Endometrium (tissue), 2 donors: ENCODE data around the gene DCDC1.

Experiments
- FAIRE-seq: peaks from 2 replicates; lab custom pipeline; 2012; peaks lifted over from hg19 to GRCh38; lab: Jason Lieb, UNC
- donor health status: control.
- donor health status: control.

The DCDC1 gene

GRCh38 chr11:30914143-30914762 lies 455.3 kb downstream of the DCDC1 start:
- no peak for FAIRE-seq

- no peak for FAIRE-seq
These were observed 458.3 kb downstream of the DCDC1 start for GRCh38 chr11:30911247-30911646.

GRCh38 chr11:30908857-30909256 lies 460.7 kb downstream of the DCDC1 start:
- no peak for FAIRE-seq

GRCh38 chr11:30908272-30908671 lies 461.3 kb downstream of the DCDC1 start:
- FAIRE-seq, result no peak

- no peak for FAIRE-seq
These were observed 466.6 kb downstream of the DCDC1 start for GRCh38 chr11:30902929-30903328.

- no peak for FAIRE-seq
These were observed 474.5 kb downstream of the DCDC1 start for GRCh38 chr11:30895046-30895445.

GRCh38 chr11:30893318-30893717 lies 476.2 kb downstream of the DCDC1 start:
- no peak for FAIRE-seq

DNA sequence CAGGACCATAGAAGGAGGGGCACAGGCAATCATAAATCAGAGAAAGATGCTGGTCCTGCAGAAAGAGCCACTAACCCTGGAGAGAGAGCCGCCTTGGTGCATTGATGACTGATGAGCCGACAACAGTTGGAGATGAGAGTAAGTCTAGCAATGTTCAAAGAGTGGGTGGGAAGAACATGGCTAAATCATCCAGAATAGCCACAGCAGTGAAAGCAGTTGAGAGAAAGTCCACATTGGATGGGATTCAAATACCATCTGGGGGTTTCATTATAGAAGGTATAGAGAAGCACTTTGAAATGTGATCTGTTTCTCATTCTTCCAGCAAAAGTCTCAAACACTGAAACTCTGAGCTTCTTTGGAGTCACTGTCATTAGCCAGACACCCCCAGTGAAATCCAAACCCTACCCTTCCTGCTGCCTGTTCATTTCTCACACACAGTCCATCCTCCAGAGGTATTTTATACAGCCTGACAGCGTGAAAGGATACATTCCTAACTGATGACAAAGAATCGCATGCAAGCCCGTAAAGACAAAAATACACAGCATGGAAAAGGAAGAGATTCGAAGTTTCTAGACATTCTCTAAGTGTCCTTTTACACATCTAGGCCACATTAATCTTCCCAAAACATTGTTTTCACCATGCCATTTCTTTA lies 480.3 kb downstream of the DCDC1 start:
- FAIRE-seq, result no peak

- no peak for FAIRE-seq
These were observed 490.1 kb downstream of the DCDC1 start for GRCh38 chr11:30879322-30880005.

GRCh38 chr11:30878400-30878799 lies 491.1 kb downstream of the DCDC1 start:
- no peak for FAIRE-seq

DNA sequence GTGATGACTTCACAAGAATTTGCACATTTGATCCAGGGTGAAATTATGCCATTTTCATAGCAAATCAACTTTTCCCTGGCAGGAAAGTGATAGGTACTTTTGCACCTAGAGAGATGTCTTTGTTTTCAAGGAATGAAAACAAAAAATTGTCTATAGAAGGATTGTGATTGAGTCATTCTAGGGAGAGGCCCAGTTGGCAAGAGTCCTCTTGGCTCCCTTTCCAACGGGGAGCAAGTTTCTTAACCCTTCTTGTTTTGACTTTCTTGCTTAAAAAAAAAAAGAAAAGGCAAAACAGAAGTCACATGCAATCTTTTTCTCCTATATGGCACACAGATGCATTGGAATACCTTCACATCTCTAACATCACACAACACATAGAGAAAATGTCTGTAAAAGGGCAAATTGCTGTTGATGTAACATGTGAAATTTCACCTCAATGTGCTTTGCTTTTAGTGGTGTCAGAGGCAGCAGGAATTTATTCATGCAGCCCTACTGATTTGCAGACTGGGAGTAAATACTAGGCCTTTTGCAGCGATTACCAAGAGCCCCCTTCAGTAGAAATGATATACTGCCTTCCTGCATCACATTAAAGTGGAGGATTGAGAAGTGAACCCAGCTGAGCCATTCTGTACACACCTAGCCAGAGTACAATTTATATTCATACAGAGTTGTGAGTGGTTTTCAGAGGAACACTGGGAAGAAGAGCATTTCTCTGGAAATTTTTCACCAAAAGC lies 492.7 kb downstream of the DCDC1 start:
- FAIRE-seq, result no peak

GRCh38 chr11:30876228-30876627 lies 493.3 kb downstream of the DCDC1 start:
- no peak for FAIRE-seq

DNA sequence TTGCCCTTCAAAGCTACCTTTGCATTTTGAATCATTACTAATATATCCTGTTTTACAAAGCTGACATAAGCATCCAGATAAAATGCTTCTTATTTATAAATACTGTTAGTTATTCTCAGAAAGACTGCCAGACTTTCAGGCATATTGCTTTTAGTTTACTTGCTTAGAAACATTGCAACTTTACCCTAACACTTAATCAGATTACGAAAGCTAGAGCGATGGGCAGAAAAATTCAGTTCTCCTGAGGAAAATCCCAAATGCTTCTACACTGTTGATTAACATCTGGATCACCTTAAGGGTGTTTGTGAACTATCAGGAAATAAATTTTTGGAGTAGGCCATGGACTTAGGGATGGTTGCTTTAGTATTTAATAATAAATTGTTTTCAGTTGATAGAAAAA lies 493.7 kb downstream of the DCDC1 start:
- no peak for FAIRE-seq

- no peak for FAIRE-seq
These were observed 495.5 kb downstream of the DCDC1 start for GRCh38 chr11:30873924-30874610.

- no peak for FAIRE-seq
These were observed 500.9 kb downstream of the DCDC1 start for GRCh38 chr11:30868626-30869081.

DNA sequence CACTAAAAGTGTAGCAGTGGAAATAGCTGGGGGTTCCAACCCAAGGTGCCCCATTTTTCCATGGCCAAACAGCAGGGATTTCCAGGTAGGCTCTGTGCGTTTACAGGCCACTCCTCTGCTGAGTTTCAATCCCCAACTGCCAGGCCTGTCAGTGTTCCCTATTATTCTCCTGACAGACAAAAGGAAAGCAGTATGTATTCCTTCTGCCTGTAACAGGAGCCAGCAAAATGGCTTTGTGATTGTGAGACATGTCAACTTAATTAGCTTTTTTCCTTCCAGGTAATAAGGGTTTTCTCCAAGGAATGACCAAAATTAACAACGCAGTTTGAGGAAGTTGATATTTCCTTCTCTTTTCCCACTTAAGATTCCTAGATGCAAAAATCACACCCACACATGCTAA lies 506.3 kb downstream of the DCDC1 start:
- FAIRE-seq, result no peak

DNA sequence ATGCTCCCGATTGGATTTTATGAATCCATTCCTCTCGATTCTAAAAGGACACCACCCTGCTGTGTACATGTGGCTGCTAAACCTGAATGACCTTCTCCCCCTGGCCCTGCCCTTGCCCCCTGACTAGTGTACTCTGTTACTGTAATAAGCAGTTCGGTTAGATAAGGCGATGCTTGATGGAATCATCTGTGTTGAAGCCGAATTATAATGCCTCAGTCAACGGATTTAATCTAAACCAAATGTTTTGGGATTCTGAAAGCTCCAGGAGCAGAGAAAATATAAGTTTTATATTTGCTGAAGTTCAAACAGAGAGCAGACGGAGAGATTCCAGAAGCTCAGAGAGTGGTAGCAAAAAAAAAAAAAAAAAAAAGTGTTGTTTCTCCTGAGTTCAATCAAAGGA lies 508.0 kb downstream of the DCDC1 start:
- FAIRE-seq, result no peak

- FAIRE-seq, result no peak
These were observed 508.5 kb downstream of the DCDC1 start for GRCh38 chr11:30861064-30861463.

- no peak for FAIRE-seq
These were observed 509.4 kb downstream of the DCDC1 start for GRCh38 chr11:30860146-30860545.

DNA sequence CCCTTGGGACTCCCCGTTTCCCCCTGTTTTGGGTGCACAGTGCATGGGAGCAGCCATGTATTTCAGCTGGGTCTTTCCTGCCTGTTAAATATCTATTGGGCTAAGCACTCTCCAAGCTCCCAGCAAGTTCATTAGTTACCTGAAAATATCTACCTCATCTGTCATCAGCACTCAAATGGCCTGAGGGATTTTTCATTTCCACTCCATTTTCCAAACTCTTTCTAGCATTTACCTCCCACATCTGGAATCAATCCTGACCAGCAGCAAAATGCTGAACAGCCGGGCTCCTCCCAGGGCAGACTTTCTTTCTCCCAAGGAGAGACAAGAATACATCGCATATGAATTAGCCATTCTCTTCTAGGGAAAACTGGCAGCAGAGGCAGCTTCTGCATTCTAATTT lies 509.9 kb downstream of the DCDC1 start:
- peak; percentile 70 for FAIRE-seq

GRCh38 chr11:30855383-30856006 lies 514.0 kb downstream of the DCDC1 start:
- FAIRE-seq, result peak; percentile 87

DNA sequence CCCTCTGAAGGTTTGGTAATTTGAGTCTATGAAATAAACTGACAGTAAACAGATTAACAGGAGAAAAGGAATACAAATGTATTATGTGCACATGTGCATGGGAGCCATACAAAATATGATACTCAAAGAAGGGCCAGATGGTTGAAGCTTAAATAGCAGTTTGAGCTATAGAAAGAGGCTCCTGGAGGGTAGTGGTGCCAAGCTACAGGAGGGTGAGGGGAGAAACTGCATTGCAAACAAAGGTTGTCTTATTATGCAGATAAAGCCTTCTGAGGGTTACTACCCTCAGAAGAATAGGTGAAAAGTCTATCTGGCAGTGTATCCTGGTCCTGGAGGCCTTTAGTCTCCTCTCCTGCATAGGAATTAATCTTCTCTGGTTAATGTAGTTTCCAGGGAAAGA lies 516.1 kb downstream of the DCDC1 start:
- FAIRE-seq, result no peak
